Type B pancreatic cell (in vitro differentiated cells): ENCODE measurements around the gene LRRC53. TPM values are rescaled to one million over a fixed set of nuclear protein-coding genes. Genes with fewer than 3 reads are reported as not detected.

ENCODE experiments used
- DNase-seq: peaks from one replicate; pipeline ENCODE4 v3.0.0; 2021; ENCODE audit warnings: mixed read lengths; ENCODE audit not compliant: unreplicated experiment; ENCODE audit errors: extremely low spot score
- H3K27ac Mint-ChIP-seq: 2 replicates; pipeline ENCODE4 v1.8.0; 2021; ENCODE audit warnings: mild to moderate bottlenecking, mixed read lengths
- H3K27me3 Mint-ChIP-seq: 2 replicates; pipeline ENCODE4 v1.8.0; 2021; ENCODE audit warnings: mixed read lengths
- H3K36me3 Mint-ChIP-seq: 2 replicates; pipeline ENCODE4 v1.8.0; 2021; ENCODE audit warnings: mixed read lengths
- H3K4me1 Mint-ChIP-seq: one replicate; pipeline ENCODE4 v1.8.0; 2021; ENCODE audit warnings: mixed read lengths; ENCODE audit not compliant: unreplicated experiment
- H3K4me3 Mint-ChIP-seq: 2 replicates; pipeline ENCODE4 v1.8.0; 2021; ENCODE audit warnings: mild to moderate bottlenecking, mixed read lengths
- H3K9me3 Mint-ChIP-seq: 2 replicates; pipeline ENCODE4 v1.8.0; 2021; ENCODE audit warnings: mixed read lengths
- total RNA-seq: library from RNA; stranded (reverse); gene quantifications from 2 replicates; pipeline ENCODE4 v1.2.1, GENCODE V29; 2021; ENCODE audit warnings: low replicate concordance
- TF ChIP-seq, protein P1 (sequence below): fragments of 200-600 bp; sonication (generic); conservative IDR thresholded peaks from 2 replicates; pipeline ENCODE4 v1.5.0; 2021; ENCODE audit warnings: antibody characterized with exemption, mild to moderate bottlenecking

Gene LRRC53
- total RNA-seq, 1 donor from 2014 or later = not detected

DNA sequence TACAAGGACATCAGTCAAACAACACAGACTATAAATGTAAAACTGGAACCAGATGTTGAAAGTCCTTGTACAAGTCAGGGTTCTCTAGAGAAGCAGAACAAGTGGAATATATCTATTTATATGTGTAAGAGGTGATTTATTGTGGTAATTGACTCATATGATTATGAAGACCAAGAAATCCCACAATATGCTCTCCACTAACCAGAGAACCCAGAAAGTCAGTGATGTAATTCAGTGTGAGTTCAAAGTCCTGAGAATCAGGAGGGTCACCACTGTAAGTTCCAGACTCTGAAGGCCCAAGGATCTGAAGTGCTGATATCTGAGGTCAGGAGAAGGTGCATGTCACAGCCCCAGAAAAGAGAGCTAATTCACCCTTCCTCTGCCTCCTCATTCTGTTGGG lies 57.0 kb downstream of the LRRC53 start:
- Mint-ChIP-seq H3K27me3 (no peaks in the 10 kb centered on the region), H3K27ac (no peak overlapping the region), H3K9me3 (no peaks in the 10 kb centered on the region), H3K4me3 (no peak overlapping the region), H3K36me3 (no peaks in the 10 kb centered on the region), H3K4me1 (no peaks in the 10 kb centered on the region)
- TF ChIP-seq, protein P1, sequence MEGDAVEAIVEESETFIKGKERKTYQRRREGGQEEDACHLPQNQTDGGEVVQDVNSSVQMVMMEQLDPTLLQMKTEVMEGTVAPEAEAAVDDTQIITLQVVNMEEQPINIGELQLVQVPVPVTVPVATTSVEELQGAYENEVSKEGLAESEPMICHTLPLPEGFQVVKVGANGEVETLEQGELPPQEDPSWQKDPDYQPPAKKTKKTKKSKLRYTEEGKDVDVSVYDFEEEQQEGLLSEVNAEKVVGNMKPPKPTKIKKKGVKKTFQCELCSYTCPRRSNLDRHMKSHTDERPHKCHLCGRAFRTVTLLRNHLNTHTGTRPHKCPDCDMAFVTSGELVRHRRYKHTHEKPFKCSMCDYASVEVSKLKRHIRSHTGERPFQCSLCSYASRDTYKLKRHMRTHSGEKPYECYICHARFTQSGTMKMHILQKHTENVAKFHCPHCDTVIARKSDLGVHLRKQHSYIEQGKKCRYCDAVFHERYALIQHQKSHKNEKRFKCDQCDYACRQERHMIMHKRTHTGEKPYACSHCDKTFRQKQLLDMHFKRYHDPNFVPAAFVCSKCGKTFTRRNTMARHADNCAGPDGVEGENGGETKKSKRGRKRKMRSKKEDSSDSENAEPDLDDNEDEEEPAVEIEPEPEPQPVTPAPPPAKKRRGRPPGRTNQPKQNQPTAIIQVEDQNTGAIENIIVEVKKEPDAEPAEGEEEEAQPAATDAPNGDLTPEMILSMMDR = no peak
- DNase-seq = no peak

DNA sequence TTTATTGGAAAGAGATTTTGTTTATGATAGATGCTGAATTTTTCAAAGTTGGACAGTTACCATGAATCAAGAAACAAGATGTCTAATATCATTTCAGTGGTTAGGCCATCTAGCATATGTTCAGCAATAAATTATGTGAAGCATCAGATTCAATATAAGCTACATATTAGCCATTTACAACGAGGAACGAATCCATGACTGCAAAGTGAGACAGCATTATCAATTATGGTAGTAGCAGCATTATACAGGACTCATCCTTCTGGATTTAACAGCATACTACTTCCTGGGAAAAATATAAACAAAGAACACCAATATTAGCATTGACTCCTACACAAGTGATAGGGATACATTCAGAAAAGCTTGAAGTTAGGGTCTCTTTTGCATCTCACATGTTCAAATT lies 59.1 kb downstream of the LRRC53 start:
- Mint-ChIP-seq H3K27ac (no peak overlapping the region), H3K36me3 (no peaks in the 10 kb centered on the region), H3K9me3 (no peaks in the 10 kb centered on the region), H3K27me3 (no peaks in the 10 kb centered on the region), H3K4me1 (no peaks in the 10 kb centered on the region), H3K4me3 (no peak overlapping the region)
- TF ChIP-seq, protein P1 = no peak
- no peak for DNase-seq

DNA sequence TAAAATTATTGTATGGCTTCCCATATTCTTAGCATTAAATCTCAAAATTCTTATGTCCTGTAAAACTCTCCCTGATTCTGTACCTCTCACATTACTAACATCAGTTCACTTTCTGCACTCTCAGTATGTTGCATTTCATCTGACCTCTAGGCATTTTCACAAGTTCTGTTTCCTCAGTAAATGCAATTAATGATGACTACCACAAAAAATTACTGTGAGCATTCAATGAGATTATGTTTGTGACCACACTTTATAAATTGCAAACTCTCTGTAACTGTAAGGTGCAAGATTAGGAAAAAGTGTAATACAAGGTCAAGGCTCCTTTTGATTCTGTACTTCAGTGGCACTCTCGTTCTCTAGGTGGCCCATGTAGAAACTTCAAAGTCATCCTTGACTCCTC lies 60.4 kb downstream of the LRRC53 start:
- no peak overlapping the region for H3K27ac Mint-ChIP-seq
- TF ChIP-seq, protein P1 = no peak
- H3K27me3 Mint-ChIP-seq = no peaks in the 10 kb centered on the region
- H3K4me3 Mint-ChIP-seq = no peak overlapping the region
- H3K4me1 Mint-ChIP-seq = no peaks in the 10 kb centered on the region
- DNase-seq = no peak
- H3K9me3 Mint-ChIP-seq = no peaks in the 10 kb centered on the region
- no peaks in the 10 kb centered on the region for H3K36me3 Mint-ChIP-seq

DNA sequence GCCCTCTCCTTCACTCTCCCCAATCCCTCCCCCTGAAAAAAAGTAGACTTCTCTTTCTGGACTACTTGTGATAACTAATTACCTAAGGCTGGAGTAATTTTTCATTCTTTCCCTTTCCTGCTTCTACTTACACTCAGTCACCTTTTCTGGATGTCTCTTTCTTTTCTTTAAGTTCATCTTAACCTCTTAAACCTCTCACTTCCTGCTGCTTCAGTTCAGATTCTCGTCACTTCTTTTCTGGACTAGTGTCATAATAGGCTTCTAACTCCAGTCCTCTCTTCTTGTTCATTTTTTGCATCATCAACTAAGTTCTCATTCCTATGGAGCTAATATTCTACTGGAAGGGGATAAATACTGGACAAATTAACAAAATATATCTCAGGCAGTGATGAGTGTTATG lies 75.4 kb downstream of the LRRC53 start:
- TF ChIP-seq, protein P1 = no peak
- Mint-ChIP-seq H3K4me1 (no peaks in the 10 kb centered on the region), H3K36me3 (no peaks in the 10 kb centered on the region), H3K9me3 (no peaks in the 10 kb centered on the region), H3K27me3 (no peaks in the 10 kb centered on the region), H3K4me3 (no peak overlapping the region), H3K27ac (no peak overlapping the region)
- DNase-seq = no peak

DNA sequence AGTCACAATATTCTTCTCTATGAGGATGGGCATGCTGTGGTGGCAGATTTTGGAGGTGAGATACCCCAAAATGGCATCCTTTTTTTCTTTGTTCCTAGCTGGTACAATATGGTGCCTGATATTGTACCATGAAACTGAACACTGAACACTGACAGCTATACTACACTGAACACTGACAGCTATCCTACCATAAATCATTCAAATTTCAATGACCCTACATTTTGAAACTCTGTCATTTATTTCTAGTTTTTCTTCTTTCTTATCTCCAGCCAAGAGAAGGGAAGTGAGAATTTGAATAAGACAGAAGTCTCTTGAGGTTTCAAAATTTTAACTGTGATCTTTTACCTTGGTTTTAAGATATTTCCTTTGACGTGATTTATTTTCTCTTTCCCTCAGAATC lies 76.3 kb downstream of the LRRC53 start:
- Mint-ChIP-seq H3K4me1 (no peaks in the 10 kb centered on the region), H3K9me3 (no peaks in the 10 kb centered on the region), H3K27ac (no peak overlapping the region), H3K36me3 (no peaks in the 10 kb centered on the region), H3K4me3 (no peak overlapping the region), H3K27me3 (no peaks in the 10 kb centered on the region)
- DNase-seq = no peak
- TF ChIP-seq, protein P1 = no peak

DNA sequence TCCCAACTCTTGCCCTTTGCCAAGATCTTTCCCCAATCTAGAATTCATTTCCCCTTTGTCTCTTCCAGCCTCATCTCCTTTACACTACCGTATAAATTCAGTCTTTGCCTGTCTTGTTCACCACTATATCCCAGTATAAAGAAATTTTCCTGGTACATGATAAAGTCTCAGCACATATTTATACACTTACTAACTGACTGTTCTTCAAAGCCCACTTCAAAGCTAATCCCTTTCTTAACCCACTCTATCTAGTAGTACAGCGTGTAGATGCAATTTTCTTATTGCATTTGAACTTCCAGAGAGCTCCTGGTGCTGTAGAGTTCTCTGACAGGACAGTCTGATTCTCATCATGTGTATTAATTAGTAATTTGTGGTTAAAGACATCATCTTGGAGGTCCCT lies 78.1 kb downstream of the LRRC53 start:
- no peak overlapping the region for H3K4me3 Mint-ChIP-seq
- TF ChIP-seq, protein P1 = no peak
- no peaks in the 10 kb centered on the region for H3K9me3 Mint-ChIP-seq
- DNase-seq = no peak
- H3K36me3 Mint-ChIP-seq = no peaks in the 10 kb centered on the region
- no peak overlapping the region for H3K27ac Mint-ChIP-seq
- no peaks in the 10 kb centered on the region for H3K27me3 Mint-ChIP-seq
- H3K4me1 Mint-ChIP-seq = peaks cover 6% of the 10 kb centered on the region
